HG02981 (cell line): ENCODE measurements around the gene ACTRT3.
"Not testable (repeated sequence)": the region's sequence is repeated elsewhere in the genome, so short reads cannot be mapped to it uniquely, and the experiment has no call there.

Experiments used
- ATAC-seq: cut with Tn5 transposase; IDR thresholded peaks from one replicate; pipeline ENCODE4 v1.9.1; 2021; ENCODE audit warnings: mild to moderate bottlenecking, moderate library complexity; ENCODE audit not compliant: unreplicated experiment

The ACTRT3 gene

GRCh38 chr3:169772897-169773816 is 3.8 kb upstream of the ACTRT3 start, which contains the start of gene MYNN:
MYNN (plus strand) TSS chr3:169773396; CDS start chr3:169774296, 900 bp downstream.
- peak; percentile 82 for ATAC-seq

- peak; percentile 7 for ATAC-seq
Measured at GRCh38 chr3:169772305-169772896, 3.0 kb upstream of the ACTRT3 start.

- ATAC-seq, result no peak
Measured at GRCh38 chr3:169771497-169772304, 2.3 kb upstream of the ACTRT3 start.

- peak; percentile 77 for ATAC-seq
Measured at GRCh38 chr3:169764882-169765612, 4.3 kb downstream of the ACTRT3 start, which contains the start of gene TERC. TERC (minus strand) TSS chr3:169765060.

- ATAC-seq, result peak; percentile 25
Measured at GRCh38 chr3:169764312-169764881, 5.0 kb downstream of the ACTRT3 start.

GRCh38 chr3:169760479-169760878 is 8.9 kb downstream of the ACTRT3 start:
- ATAC-seq, result no peak

- peak; percentile 69 for ATAC-seq
Measured at GRCh38 chr3:169759256-169759655, 10.1 kb downstream of the ACTRT3 start.

- ATAC-seq, result no peak
Measured at GRCh38 chr3:169758359-169758994, 10.9 kb downstream of the ACTRT3 start.

GRCh38 chr3:169755488-169755887 is 13.9 kb downstream of the ACTRT3 start:
- ATAC-seq, result no peak

GRCh38 chr3:169754711-169755110 is 14.7 kb downstream of the ACTRT3 start:
- ATAC-seq, result no peak

- no peak for ATAC-seq
Measured at GRCh38 chr3:169751875-169752274, 17.5 kb downstream of the ACTRT3 start.

GRCh38 chr3:169750665-169751064 is 18.7 kb downstream of the ACTRT3 start:
- no peak for ATAC-seq

- ATAC-seq, result no peak
Measured at GRCh38 chr3:169748670-169749069, 20.7 kb downstream of the ACTRT3 start.

GRCh38 chr3:169746924-169747323 is 22.4 kb downstream of the ACTRT3 start:
- ATAC-seq, result no peak

GRCh38 chr3:169744366-169745054 is 24.9 kb downstream of the ACTRT3 start:
- no peak for ATAC-seq

- no peak for ATAC-seq
Measured at GRCh38 chr3:169739067-169739466, 30.3 kb downstream of the ACTRT3 start.

- not testable (repeated sequence) for ATAC-seq
Measured at GRCh38 chr3:169731857-169732256, 37.5 kb downstream of the ACTRT3 start.

- no peak for ATAC-seq
Measured at GRCh38 chr3:169722724-169723123, 46.6 kb downstream of the ACTRT3 start.

- ATAC-seq, result not testable (repeated sequence)
Measured at GRCh38 chr3:169718415-169718814, 50.9 kb downstream of the ACTRT3 start.
